Brain microvascular endothelial cell (primary cell): ENCODE data around the gene LYRM2.
A peak's percentile ranks its signal among the peaks of the same experiment; 100 is the strongest.

Experiments used
- DNase-seq: peaks from one replicate; pipeline ENCODE4 v3.0.0-alpha.2; 2020
- H3K27ac ChIP-seq: fragments of 250-450 bp; sonication (Bioruptor Pico); 2 replicates; pipeline ENCODE4 v1.5.1; 2020; ENCODE audit warnings: mild to moderate bottlenecking, moderate library complexity
- H3K27me3 ChIP-seq: fragments of 250-450 bp; sonication (Bioruptor Pico); replicated peaks from 2 replicates; pipeline ENCODE4 v1.5.1; 2020; ENCODE audit warnings: mild to moderate bottlenecking
- H3K36me3 ChIP-seq: fragments of 250-450 bp; sonication (Bioruptor Pico); replicated peaks from 2 replicates; pipeline ENCODE4 v1.5.1; 2020; ENCODE audit warnings: mild to moderate bottlenecking
- H3K4me3 ChIP-seq: 2 replicates; pipeline ENCODE4 v1.5.1; 2011; ENCODE audit warnings: low read depth, mild to moderate bottlenecking, control low read depth, low read length, moderate library complexity
- CTCF ChIP-seq: IDR thresholded peaks from 2 replicates; pipeline ENCODE4 v1.5.1; 2011; ENCODE audit warnings: low read depth, mild to moderate bottlenecking, moderate library complexity, low read length, control low read depth, inconsistent platforms; ENCODE audit errors: missing control alignments
- in situ Hi-C: cut with HindIII; loops from 2 replicates; pipeline ENCODE4 v1.10.0; 2017; ENCODE audit warnings: low sequenced_read_pairs, low pct_ligation_motif_present

LYRM2 gene

GRCh38 chr6:89638320-89639195 lies at the start of gene LYRM2:
Gene LYRM2, minus strand, starts transcription at chr6:89638747. Its CDS starts 31 bp downstream, at chr6:89638716.
- peak; percentile 32 for TF ChIP-seq CTCF
- in situ Hi-C loops = no loop called here
- peaks cover 16% of the 10 kb centered on the region for H3K36me3 ChIP-seq
- peak within 1 kb of the TSS; percentile 94 for H3K27ac ChIP-seq
- DNase-seq = peak; percentile 92
- H3K27me3 ChIP-seq = no peaks in the 10 kb centered on the region
- H3K4me3 ChIP-seq = peak within 1 kb of the TSS; percentile 78

GRCh38 chr6:89688328-89688727 lies 49.8 kb upstream of the LYRM2 start:
- no peak for DNase-seq
- in situ Hi-C loops = no loop called here
- Histone ChIP-seq H3K27me3 (no peaks in the 10 kb centered on the region), H3K4me3 (no peak overlapping the region), H3K27ac (no peak overlapping the region), H3K36me3 (peaks cover 61% of the 10 kb centered on the region)
- no peak for TF ChIP-seq CTCF

GRCh38 chr6:89685311-89685710 lies 46.8 kb upstream of the LYRM2 start:
- in situ Hi-C loops = no loop called here
- H3K4me3 ChIP-seq = no peak overlapping the region
- peaks cover 60% of the 10 kb centered on the region for H3K36me3 ChIP-seq
- no peaks in the 10 kb centered on the region for H3K27me3 ChIP-seq
- DNase-seq = no peak
- no peak for TF ChIP-seq CTCF
- H3K27ac ChIP-seq = no peak overlapping the region

- peaks cover 58% of the 10 kb centered on the region for H3K36me3 ChIP-seq
- no peak for TF ChIP-seq CTCF
- in situ Hi-C loops = no loop called here
- H3K27me3 ChIP-seq = no peaks in the 10 kb centered on the region
- DNase-seq = no peak
- H3K27ac ChIP-seq = no peak overlapping the region
- H3K4me3 ChIP-seq = no peak overlapping the region
Measured at GRCh38 chr6:89682991-89683390, 44.4 kb upstream of the LYRM2 start.

GRCh38 chr6:89681983-89682564 lies 43.5 kb upstream of the LYRM2 start:
- in situ Hi-C loops = no loop called here
- no peak overlapping the region for H3K27ac ChIP-seq
- no peak overlapping the region for H3K4me3 ChIP-seq
- peaks cover 61% of the 10 kb centered on the region for H3K36me3 ChIP-seq
- H3K27me3 ChIP-seq = no peaks in the 10 kb centered on the region
- DNase-seq = no peak
- TF ChIP-seq CTCF = no peak
